HG02852 (cell line): ENCODE measurements around the gene RTP3.
"Not testable (repeated sequence)": the region's sequence is repeated elsewhere in the genome, so short reads cannot be mapped to it uniquely, and the experiment has no call there.

Source experiments
- ATAC-seq: cut with Tn5 transposase; IDR thresholded peaks from one replicate; pipeline ENCODE4 v1.9.1; 2021; ENCODE audit warnings: mild to moderate bottlenecking, moderate library complexity; ENCODE audit not compliant: unreplicated experiment

RTP3 gene

GRCh38 chr3:46517016-46517783 lies 19.4 kb downstream of the RTP3 start:
- ATAC-seq, result no peak

GRCh38 chr3:46517784-46518181 lies 20.0 kb downstream of the RTP3 start:
- ATAC-seq, result no peak

- ATAC-seq, result no peak
These were observed 22.2 kb downstream of the RTP3 start for GRCh38 chr3:46519952-46520351.

- ATAC-seq, result no peak
These were observed 22.8 kb downstream of the RTP3 start for GRCh38 chr3:46520531-46520930.

GRCh38 chr3:46521096-46521495 lies 23.3 kb downstream of the RTP3 start:
- ATAC-seq, result no peak

- not testable (repeated sequence) for ATAC-seq
These were observed 24.4 kb downstream of the RTP3 start for GRCh38 chr3:46522201-46522600.

- no peak for ATAC-seq
These were observed 25.8 kb downstream of the RTP3 start for GRCh38 chr3:46523556-46523955.

GRCh38 chr3:46524008-46524407 lies 26.2 kb downstream of the RTP3 start:
- ATAC-seq, result no peak

GRCh38 chr3:46524832-46525231 lies 27.1 kb downstream of the RTP3 start:
- no peak for ATAC-seq

GRCh38 chr3:46527239-46527638 lies 29.5 kb downstream of the RTP3 start:
- ATAC-seq, result no peak

- no peak for ATAC-seq
These were observed 35.3 kb downstream of the RTP3 start for GRCh38 chr3:46533091-46533490.

- ATAC-seq, result no peak
These were observed 38.0 kb downstream of the RTP3 start for GRCh38 chr3:46535746-46536145.

- no peak for ATAC-seq
These were observed 39.0 kb downstream of the RTP3 start for GRCh38 chr3:46536758-46537157.

GRCh38 chr3:46537316-46537715 lies 39.5 kb downstream of the RTP3 start:
- ATAC-seq, result no peak

- no peak for ATAC-seq
These were observed 40.0 kb downstream of the RTP3 start for GRCh38 chr3:46537779-46538178.

GRCh38 chr3:46538425-46538802 lies 40.6 kb downstream of the RTP3 start:
- ATAC-seq, result not testable (repeated sequence)

GRCh38 chr3:46538803-46539442 lies 41.1 kb downstream of the RTP3 start:
- ATAC-seq, result peak; percentile 78

- ATAC-seq, result no peak
These were observed 41.7 kb downstream of the RTP3 start for GRCh38 chr3:46539443-46540005.

GRCh38 chr3:46540550-46540949 lies 42.8 kb downstream of the RTP3 start:
- no peak for ATAC-seq

GRCh38 chr3:46541835-46542234 lies 44.1 kb downstream of the RTP3 start:
- no peak for ATAC-seq

- ATAC-seq, result no peak
These were observed 44.6 kb downstream of the RTP3 start for GRCh38 chr3:46542344-46542743.

- no peak for ATAC-seq
These were observed 45.0 kb downstream of the RTP3 start for GRCh38 chr3:46542801-46543201.
